PC-9 (cell line): Measurements from ENCODE around the gene TSPAN3.

Source experiments
- EZH2 ChIP-seq: fragments of 200-600 bp; sonication (generic); IDR thresholded peaks from 2 replicates; pipeline ENCODE4 v1.8.0; 2017; ENCODE audit warnings: antibody characterized with exemption, low read depth
- TF ChIP-seq, protein P1 (sequence below): fragments of 200-600 bp; sonication (generic); conservative IDR thresholded peaks from 2 replicates; pipeline ENCODE4 v1.6.1; 2017; ENCODE audit warnings: mixed run types, antibody characterized with exemption, mild to moderate bottlenecking, moderate library complexity

DNA sequence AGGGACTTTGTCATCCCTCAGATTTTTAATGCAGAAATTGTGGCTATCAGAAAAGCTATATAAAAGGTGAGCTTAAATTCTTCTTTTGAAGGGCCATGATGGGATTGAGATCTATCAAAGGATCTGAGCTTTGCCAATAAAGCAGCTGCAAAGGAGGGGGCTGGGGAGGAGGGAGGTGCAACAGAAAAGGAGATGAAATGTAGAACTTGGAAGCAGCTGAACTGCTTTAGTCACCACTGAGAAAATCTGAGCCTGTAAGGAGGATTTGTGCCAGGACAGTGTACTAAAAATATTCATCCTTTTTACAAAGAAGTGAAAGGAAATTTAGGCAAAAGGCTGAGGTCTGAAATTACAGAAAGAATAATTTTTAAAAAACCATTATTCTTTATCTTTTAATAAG is 10.4 kb downstream of the TSPAN3 start:
- TF ChIP-seq, protein P1, sequence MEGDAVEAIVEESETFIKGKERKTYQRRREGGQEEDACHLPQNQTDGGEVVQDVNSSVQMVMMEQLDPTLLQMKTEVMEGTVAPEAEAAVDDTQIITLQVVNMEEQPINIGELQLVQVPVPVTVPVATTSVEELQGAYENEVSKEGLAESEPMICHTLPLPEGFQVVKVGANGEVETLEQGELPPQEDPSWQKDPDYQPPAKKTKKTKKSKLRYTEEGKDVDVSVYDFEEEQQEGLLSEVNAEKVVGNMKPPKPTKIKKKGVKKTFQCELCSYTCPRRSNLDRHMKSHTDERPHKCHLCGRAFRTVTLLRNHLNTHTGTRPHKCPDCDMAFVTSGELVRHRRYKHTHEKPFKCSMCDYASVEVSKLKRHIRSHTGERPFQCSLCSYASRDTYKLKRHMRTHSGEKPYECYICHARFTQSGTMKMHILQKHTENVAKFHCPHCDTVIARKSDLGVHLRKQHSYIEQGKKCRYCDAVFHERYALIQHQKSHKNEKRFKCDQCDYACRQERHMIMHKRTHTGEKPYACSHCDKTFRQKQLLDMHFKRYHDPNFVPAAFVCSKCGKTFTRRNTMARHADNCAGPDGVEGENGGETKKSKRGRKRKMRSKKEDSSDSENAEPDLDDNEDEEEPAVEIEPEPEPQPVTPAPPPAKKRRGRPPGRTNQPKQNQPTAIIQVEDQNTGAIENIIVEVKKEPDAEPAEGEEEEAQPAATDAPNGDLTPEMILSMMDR: no peak
- no peak for TF ChIP-seq EZH2
